HepG2 (cell line): Measurements from ENCODE around the gene IQCF5. TPM values are rescaled to one million over a fixed set of nuclear protein-coding genes. Genes with fewer than 3 reads are reported as not detected.
"Not testable (repeated sequence)": the region's sequence is repeated elsewhere in the genome, so short reads cannot be mapped to it uniquely, and the experiment has no call there.

Experiments
- ATAC-seq: fragments of 200-7000 bp; cut with Tn5 transposase; 3 replicates; pipeline ENCODE4 v1.9.1; 2020; ENCODE audit warnings: mild to moderate bottlenecking, moderate library complexity
- BruUV-seq: library from RNA; stranded (reverse); fragments of 400-500 nt; replicated peaks from 2 replicates; lab custom pipeline; 2021; lab: Mats Ljungman, UMichigan
- CTCF ChIA-PET: fragments of 300-600 bp; formaldehyde crosslinking; extraction: SDS; loops from one replicate; lab custom pipeline; 2021; ENCODE audit warnings: low total read pairs, inconsistent platforms, low intra/inter-chr PET ratio; lab: Yijun Ruan, JAX
- POLR2A ChIA-PET: fragments of 350-600 bp; sonication (Branson Sonifier 250); formaldehyde crosslinking; loops from one replicate; lab custom pipeline; 2020; ENCODE audit warnings: antibody characterized with exemption, inconsistent platforms; lab: Yijun Ruan, JAX
- DNase-seq: peaks from one replicate; pipeline ENCODE4 v3.0.0-alpha.2; 2015; ENCODE audit warnings: low spot score
- FAIRE-seq: peaks from 3 replicates; lab custom pipeline; 2011; peaks lifted over from hg19 to GRCh38; lab: Jason Lieb, UNC
- H2AFZ ChIP-seq: one replicate; pipeline ENCODE4 v1.6.1; 2011; ENCODE audit warnings: low read length, inconsistent platforms
- H3K27ac ChIP-seq: fragments of 300-600 bp; 3 replicates; pipeline ENCODE4 v1.8.0; 2011; ENCODE audit warnings: mixed run types, mild to moderate bottlenecking, mixed read lengths, low read length, inconsistent platforms; ENCODE audit not compliant: insufficient read depth; ENCODE audit errors: extremely low read length
- H3K27me3 ChIP-seq, 2 experiments: fragments of 200-600 bp in 1 of 2; 2 replicates in 1 of 2; 3 replicates in 1 of 2; pipeline versions ENCODE4 v1.6.0 to v1.8.0; 2011; ENCODE audit warnings: low read length in 2 of 2, mild to moderate bottlenecking in 2 of 2, moderate library complexity in 2 of 2, inconsistent platforms in 1 of 2; ENCODE audit not compliant: insufficient read depth in 2 of 2, control insufficient read depth in 1 of 2
- H3K36me3 ChIP-seq, 2 experiments: fragments of 200-600 bp in 1 of 2; replicated peaks in 1 of 2; 2 replicates in 1 of 2; 3 replicates in 1 of 2; pipeline versions ENCODE4 v1.5.1 to v1.8.0; 2011; ENCODE audit warnings: low read length in 2 of 2, inconsistent platforms in 1 of 2; ENCODE audit not compliant: insufficient read depth in 2 of 2, control insufficient read depth in 1 of 2
- H3K4me1 ChIP-seq: 2 replicates; pipeline ENCODE4 v1.5.1; 2012; ENCODE audit warnings: low read length, inconsistent platforms; ENCODE audit not compliant: insufficient read depth
- H3K4me2 ChIP-seq: 2 replicates; pipeline ENCODE4 v1.6.0; 2011; ENCODE audit warnings: low read depth, low read length, inconsistent platforms
- H3K4me3 ChIP-seq, 3 experiments: fragments of 200-600 bp in 1 of 3; sonication (generic), shearing (Covaris generic) in 1 of 3; replicated peaks in 1 of 3; 2 replicates each; pipeline ENCODE4 v1.5.1; 2011 to 2016; ENCODE audit warnings: low read length in 3 of 3, inconsistent platforms in 2 of 3, low read depth in 2 of 3, mild to moderate bottlenecking in 2 of 3, control low read depth in 1 of 3, mixed read lengths in 1 of 3; ENCODE audit not compliant: insufficient read depth in 1 of 3
- H3K79me2 ChIP-seq: one replicate; pipeline ENCODE4 v1.6.1; 2011; ENCODE audit warnings: low read length, inconsistent platforms; ENCODE audit not compliant: insufficient read depth
- H3K9ac ChIP-seq: 2 replicates; pipeline ENCODE4 v1.6.0; 2011; ENCODE audit warnings: mild to moderate bottlenecking, low read depth, low read length, inconsistent platforms; ENCODE audit not compliant: insufficient read depth
- H3K9me3 ChIP-seq: 2 replicates; pipeline ENCODE4 v1.5.1; 2012; ENCODE audit warnings: mild to moderate bottlenecking, low read length
- H4K20me1 ChIP-seq: 2 replicates; pipeline ENCODE4 v1.6.0; 2011; ENCODE audit warnings: inconsistent platforms, mild to moderate bottlenecking, low read length, moderate library complexity; ENCODE audit not compliant: insufficient read depth
- ARID2 ChIP-seq: sonication (generic); formaldehyde crosslinking; IDR thresholded peaks from 2 replicates; pipeline ENCODE4 v1.8.1; 2022; ENCODE audit warnings: mild to moderate bottlenecking, missing genetic modification reagents, borderline replicate concordance
- GABPB1 ChIP-seq: IDR thresholded peaks from 2 replicates; pipeline ENCODE4 v1.6.1; 2016; ENCODE audit warnings: mild to moderate bottlenecking, missing genetic modification reagents, moderate library complexity, missing compliant biosample characterization
- XRCC5 ChIP-seq: fragments of 200-400 bp; formaldehyde crosslinking; optimal IDR thresholded peaks from 2 replicates; pipeline ENCODE3; 2017; ENCODE audit warnings: mild to moderate bottlenecking, low read length
- ZNF124 ChIP-seq: sonication (generic); formaldehyde crosslinking; IDR thresholded peaks from 2 replicates; pipeline ENCODE4 v1.4.0; 2020; ENCODE audit warnings: missing genetic modification reagents
- ZNF251 ChIP-seq: sonication (generic); formaldehyde crosslinking; IDR thresholded peaks from 2 replicates; pipeline ENCODE4 v1.9.0; 2021; ENCODE audit warnings: mild to moderate bottlenecking, missing genetic modification reagents
- WGBS: methylation state at CpG from one replicate; pipeline ENCODE4 v1.1.6; 2017; ENCODE audit warnings: low lambda C conversion rate; 5-methylcytosine and 5-hydroxymethylcytosine counted together
- in situ Hi-C: cut with HindIII; loops from 2 replicates; pipeline ENCODE4 v1.10.0; 2017; ENCODE audit warnings: low pct_unique_long_range_greater_than_20kb; ENCODE audit not compliant: extremely low pct_ligation_motif_present
- intact Hi-C: fragments of 100-400 bp; cut with micrococcal nuclease; formaldehyde crosslinking; loops from one replicate; pipeline ENCODE4 v1.10.0; 2022; ENCODE audit not compliant: unreplicated experiment
- polyA plus RNA-seq, 8 experiments: library from polyadenylated mRNA; depleted of rRNA in 3 of 8; stranded (reverse) in 7 of 8; unstranded in 1 of 8; fragments of >200 nt; fragmentation: Illumina TruSeq in 4 of 8; extraction: Trizol in 4 of 8; gene quantifications; 2 replicates each; pipeline versions ENCODE4 v1.2.1 to v1.2.3, GENCODE V29; 2011 to 2016; ENCODE audit warnings: low read depth in 4 of 8, missing spikeins in 1 of 8, mixed read lengths in 1 of 8; ENCODE audit not compliant: insufficient read depth in 1 of 8
- total RNA-seq, 5 experiments: library from RNA; depleted of rRNA; stranded (reverse); fragments of >200 nt; fragmentation: Illumina TruSeq; extraction: Trizol; gene quantifications; 2 replicates each; pipeline ENCODE4 v1.2.3, GENCODE V29; 2016; ENCODE audit warnings: low read depth in 1 of 5
- TF ChIP-seq, protein P1 (sequence below): sonication (generic); formaldehyde crosslinking; conservative IDR thresholded peaks from 2 replicates; pipeline ENCODE4 v1.4.0; 2020; ENCODE audit warnings: missing genetic modification reagents
- TF ChIP-seq, protein P2 (sequence below): sonication (generic); formaldehyde crosslinking; IDR thresholded peaks from 2 replicates; pipeline ENCODE4 v1.9.0; 2021; ENCODE audit warnings: missing genetic modification reagents, borderline replicate concordance

The IQCF5 gene
- total and polyA plus RNA-seq, 2 of the 13 experiments (the other 11 are each of a cell fraction or from before 2014, with no cell fraction given), result not detected

DNA sequence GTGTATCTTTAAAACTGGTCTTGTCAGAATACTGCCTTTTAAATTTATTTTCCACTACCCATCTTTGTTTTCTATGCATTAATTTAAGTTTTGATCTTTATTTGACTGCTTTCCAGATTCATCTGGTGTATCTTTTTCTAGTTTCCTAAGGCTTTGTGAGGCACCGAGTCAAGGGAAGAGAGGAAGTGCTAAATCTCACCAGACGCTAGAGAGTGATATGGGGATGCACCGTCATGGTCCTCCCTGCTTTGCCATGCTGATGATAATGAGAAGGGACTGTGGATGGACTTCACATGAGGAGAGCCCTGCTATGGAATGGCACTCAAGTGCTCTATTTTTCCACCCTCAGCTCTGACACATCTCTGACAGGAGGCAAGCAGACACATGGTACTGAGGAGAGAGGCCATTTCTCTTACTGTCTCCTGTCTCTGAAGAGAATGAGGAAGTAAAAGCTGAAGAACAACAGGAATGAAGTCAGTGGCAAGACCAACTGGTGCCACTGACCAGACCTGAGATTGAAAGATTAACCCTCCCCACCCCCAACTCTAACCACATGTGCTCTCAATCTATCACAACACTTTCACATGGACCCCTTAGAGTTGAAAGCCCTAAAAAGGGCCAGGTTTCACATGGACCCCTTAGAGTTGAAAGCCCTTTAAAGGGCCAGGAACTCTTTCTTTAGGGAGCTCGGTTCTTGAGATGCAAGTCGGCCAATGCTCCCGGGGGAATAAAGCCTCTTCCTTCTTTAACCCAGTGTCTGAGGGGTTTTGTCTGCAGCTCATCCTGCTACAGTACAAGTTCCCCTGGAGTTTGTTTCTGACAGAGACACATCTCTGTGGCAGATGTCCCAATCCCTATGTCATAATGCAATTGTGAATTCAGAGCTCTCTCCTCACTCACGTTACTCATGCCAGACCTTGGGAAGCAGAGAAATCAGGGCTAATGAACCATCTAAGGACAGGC, 14.4 kb downstream of the IQCF5 start, which contains the start of gene IQCF2:
TSS of gene IQCF2 (plus strand) at position 913 of the 963 bp plus-strand sequence. CDS start 52 bp downstream, outside the sequence.
- no peaks in the 10 kb centered on the region for H4K20me1 ChIP-seq
- no peak for DNase-seq
- H3K4me3 ChIP-seq, result no peak within 1 kb of the TSS
- H3K36me3 ChIP-seq, result no peaks in the 10 kb centered on the region
- no peaks in the 10 kb centered on the region for H3K9me3 ChIP-seq
- in situ Hi-C loops (no loop called here), intact Hi-C loops (no loop called here)
- FAIRE-seq, result no peak
- BruUV-seq, result no TSS peak
- no peaks in the 10 kb centered on the region; a peak in 1 of 5 replicates for H3K27me3 ChIP-seq
- POLR2A ChIA-PET, result no interaction called here
- ATAC-seq, result no peak
- no peak within 1 kb of the TSS for H3K9ac ChIP-seq
- no peak within 1 kb of the TSS for H3K4me2 ChIP-seq
- H3K79me2 ChIP-seq, result no peaks in the 10 kb centered on the region
- TF ChIP-seq ZNF124 (no peak), ARID2 (no peak), GABPB1 (CRISPR knock-in tag) (no peak), XRCC5 (no peak), ZNF251 (CRISPR knock-in tag) (no peak)
- TF ChIP-seq, protein P1, sequence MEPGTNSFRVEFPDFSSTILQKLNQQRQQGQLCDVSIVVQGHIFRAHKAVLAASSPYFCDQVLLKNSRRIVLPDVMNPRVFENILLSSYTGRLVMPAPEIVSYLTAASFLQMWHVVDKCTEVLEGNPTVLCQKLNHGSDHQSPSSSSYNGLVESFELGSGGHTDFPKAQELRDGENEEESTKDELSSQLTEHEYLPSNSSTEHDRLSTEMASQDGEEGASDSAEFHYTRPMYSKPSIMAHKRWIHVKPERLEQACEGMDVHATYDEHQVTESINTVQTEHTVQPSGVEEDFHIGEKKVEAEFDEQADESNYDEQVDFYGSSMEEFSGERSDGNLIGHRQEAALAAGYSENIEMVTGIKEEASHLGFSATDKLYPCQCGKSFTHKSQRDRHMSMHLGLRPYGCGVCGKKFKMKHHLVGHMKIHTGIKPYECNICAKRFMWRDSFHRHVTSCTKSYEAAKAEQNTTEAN, result no peak
- TF ChIP-seq, protein P2, sequence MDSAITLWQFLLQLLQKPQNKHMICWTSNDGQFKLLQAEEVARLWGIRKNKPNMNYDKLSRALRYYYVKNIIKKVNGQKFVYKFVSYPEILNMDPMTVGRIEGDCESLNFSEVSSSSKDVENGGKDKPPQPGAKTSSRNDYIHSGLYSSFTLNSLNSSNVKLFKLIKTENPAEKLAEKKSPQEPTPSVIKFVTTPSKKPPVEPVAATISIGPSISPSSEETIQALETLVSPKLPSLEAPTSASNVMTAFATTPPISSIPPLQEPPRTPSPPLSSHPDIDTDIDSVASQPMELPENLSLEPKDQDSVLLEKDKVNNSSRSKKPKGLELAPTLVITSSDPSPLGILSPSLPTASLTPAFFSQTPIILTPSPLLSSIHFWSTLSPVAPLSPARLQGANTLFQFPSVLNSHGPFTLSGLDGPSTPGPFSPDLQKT (CRISPR knock-in tag), result no peak
- no peak within 1 kb of the TSS for H2AFZ ChIP-seq
- no peaks in the 10 kb centered on the region for H3K4me1 ChIP-seq
- CTCF ChIA-PET, result no interaction called here
- 11% methylated on average over 6 of the region's 7 CpGs for WGBS
- H3K27ac ChIP-seq, result no peak within 1 kb of the TSS

DNA sequence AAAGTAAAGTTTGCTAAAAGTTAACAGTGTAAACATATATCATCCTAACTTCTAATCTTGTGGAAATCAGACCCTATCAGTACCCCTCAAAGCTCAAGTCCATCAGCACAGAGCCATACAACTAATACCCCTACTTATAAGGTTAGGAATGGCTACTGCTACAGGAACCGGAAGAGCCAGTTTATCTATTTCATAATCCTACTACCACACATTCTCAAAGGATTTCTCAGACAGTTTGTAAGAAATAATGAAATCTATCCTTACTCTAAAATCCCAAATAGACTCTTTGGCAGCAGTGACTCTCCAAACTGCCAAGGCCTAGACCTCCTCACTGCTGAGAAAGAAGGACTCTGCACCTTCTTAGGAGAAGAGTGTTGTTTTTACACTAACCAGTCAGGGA, 20.0 kb downstream of the IQCF5 start:
- H3K9me3 ChIP-seq, POLR2A ChIA-PET, CTCF ChIA-PET, DNase-seq, H3K4me3 ChIP-seq, H3K27ac ChIP-seq, intact Hi-C loops, H3K4me2 ChIP-seq, ATAC-seq, H3K36me3 ChIP-seq, H4K20me1 ChIP-seq, H3K27me3 ChIP-seq, H3K9ac ChIP-seq, H3K4me1 ChIP-seq, BruUV-seq, in situ Hi-C loops, H2AFZ ChIP-seq, FAIRE-seq, H3K79me2 ChIP-seq: not testable (repeated sequence)
- 50% methylated on average over 1 of the region's 1 CpG for WGBS
